Endothelial cell of hepatic sinusoid (primary cell): ENCODE data around the gene WSB1.
"Not testable (repeated sequence)": the region's sequence is repeated elsewhere in the genome, so short reads cannot be mapped to it uniquely, and the experiment has no call there.

Experiments used
- in situ Hi-C: cut with HindIII; loops from 2 replicates; pipeline ENCODE4 v1.10.0; 2017; ENCODE audit warnings: low sequenced_read_pairs

WSB1 gene

GRCh38 chr17:27293898-27294688, at the start of gene WSB1:
Gene WSB1, plus strand, starts transcription at chr17:27294114. Its CDS starts 282 bp downstream, at chr17:27294396.
- in situ Hi-C loops: no loop called here

GRCh38 chr17:27244491-27245223, 49.3 kb upstream of the WSB1 start:
- in situ Hi-C loops: loop anchor here (5.0 to 25.0 kb wide), 2 partner anchors 83 to 343 kb away; no protein-coding TSS in a partner anchor

- in situ Hi-C loops: loop anchor here (5.0 to 25.0 kb wide), 2 partner anchors 82 to 342 kb away; no protein-coding TSS in a partner anchor
These were observed 48.7 kb upstream of the WSB1 start for GRCh38 chr17:27245230-27245696.

- in situ Hi-C loops: loop anchor here (5.0 to 25.0 kb wide), 2 partner anchors 81 to 341 kb away; no protein-coding TSS in a partner anchor
These were observed 47.4 kb upstream of the WSB1 start for GRCh38 chr17:27246537-27246936.

- in situ Hi-C loops: loop anchor here (5.0 to 25.0 kb wide), 2 partner anchors 80 to 340 kb away; no protein-coding TSS in a partner anchor
These were observed 46.6 kb upstream of the WSB1 start for GRCh38 chr17:27247071-27247957.

- in situ Hi-C loops: loop anchor here (5.0 to 25.0 kb wide), 2 partner anchors 79 to 339 kb away; no protein-coding TSS in a partner anchor
These were observed 46.0 kb upstream of the WSB1 start for GRCh38 chr17:27247958-27248342.

- in situ Hi-C loops: not testable (repeated sequence)
These were observed 43.1 kb upstream of the WSB1 start for GRCh38 chr17:27250791-27251190.

- in situ Hi-C loops: not testable (repeated sequence)
These were observed 39.1 kb upstream of the WSB1 start for GRCh38 chr17:27254802-27255201.

- in situ Hi-C loops: no loop called here
These were observed 37.5 kb upstream of the WSB1 start for GRCh38 chr17:27256225-27257030.

- in situ Hi-C loops: no loop called here
These were observed 36.9 kb upstream of the WSB1 start for GRCh38 chr17:27257031-27257357.

GRCh38 chr17:27259356-27259755, 34.6 kb upstream of the WSB1 start:
- in situ Hi-C loops: no loop called here

- in situ Hi-C loops: no loop called here
These were observed 30.5 kb upstream of the WSB1 start for GRCh38 chr17:27263386-27263785.

GRCh38 chr17:27264068-27264812, 29.7 kb upstream of the WSB1 start:
- in situ Hi-C loops: no loop called here

GRCh38 chr17:27265333-27265732, 28.6 kb upstream of the WSB1 start:
- in situ Hi-C loops: no loop called here

GRCh38 chr17:27266228-27266627, 27.7 kb upstream of the WSB1 start:
- in situ Hi-C loops: no loop called here

GRCh38 chr17:27268394-27269085, 25.4 kb upstream of the WSB1 start:
- in situ Hi-C loops: no loop called here

GRCh38 chr17:27269201-27269600, 24.7 kb upstream of the WSB1 start:
- in situ Hi-C loops: no loop called here

GRCh38 chr17:27269974-27270373, 23.9 kb upstream of the WSB1 start:
- in situ Hi-C loops: no loop called here
